ENCODE measurements around the gene ASB13.

The ASB13 gene

GRCh38 chr10:5599613-5600520 lies 66.5 kb downstream of the ASB13 start:
- Histone ChIP-seq H3K18ac (ENCODE audit: low read length) (peak overlapping the region; percentile 5), H2BK120ac (ENCODE audit: low read depth, low read length) (no peak overlapping the region), H4K91ac (ENCODE audit: low read depth, low read length, poor library complexity) (no peak overlapping the region), H3K4me1 (ENCODE audit: control insufficient read depth in 2 of 2, insufficient read depth in 1 of 2, low read depth in 1 of 2, low read length in 2 of 2) (peaks cover under 1 to 10% of the 10 kb centered on the region in 2 donors), H2BK5ac (ENCODE audit: low read length) (no peak overlapping the region), H3K23ac (ENCODE audit: low read depth, low read length, poor library complexity) (no peak overlapping the region), H3K4me2 (ENCODE audit: insufficient read depth, low read length, poor library complexity, severe bottlenecking) (no peak overlapping the region), H3K36me3 (replicated peaks in 1 of 2; ENCODE audit: control insufficient read depth in 2 of 2, insufficient read depth in 2 of 2, low read length in 2 of 2) (no peaks in the 10 kb centered on the region), H3K27me3 (ENCODE audit: control insufficient read depth in 3 of 3, insufficient read depth in 3 of 3, low read depth in 1 of 3, low read length in 3 of 3) (no peaks in the 10 kb centered on the region), H3K4ac (ENCODE audit: low read length) (no peak overlapping the region), H2BK15ac (ENCODE audit: low read length) (no peak overlapping the region), H2AFZ (ENCODE audit: low read length) (no peak overlapping the region), H2BK12ac (ENCODE audit: low read length) (no peak overlapping the region), H2AK5ac (ENCODE audit: low read depth, low read length) (peak overlapping the region; percentile 45), H3K4me3 (ENCODE audit: low read length in 2 of 2) (no peak overlapping the region), H3K79me1 (ENCODE audit: low read depth, low read length) (no peaks in the 10 kb centered on the region), H3K14ac (ENCODE audit: low read length) (no peak overlapping the region), H3K27ac (replicated peaks; ENCODE audit: low read length) (no peak overlapping the region), H3K9ac (ENCODE audit: low read depth, low read length, poor library complexity) (no peak overlapping the region), H4K8ac (ENCODE audit: low read depth, low read length) (no peak overlapping the region), H3K9me3 (replicated peaks in 1 of 2; ENCODE audit: control insufficient read depth in 2 of 2, insufficient read depth in 1 of 2, low read depth in 1 of 2, low read length in 2 of 2) (peaks cover 3 to 6% of the 10 kb centered on the region in 2 donors)
- no CpG with 5 or more reads among the region's 23 CpGs for WGBS, 2 donors (ENCODE audit: extremely low coverage in 2 of 2, insufficient read length in 2 of 2, insufficient replicate concordance in 1 of 2)
- no peak for DNase-seq (ENCODE audit: low spot score)

- H2AK5ac ChIP-seq (ENCODE audit: low read depth, low read length), result no peak overlapping the region
- no peak overlapping the region for H4K8ac ChIP-seq (ENCODE audit: low read depth, low read length)
- H2AFZ ChIP-seq (ENCODE audit: low read length), result no peak overlapping the region
- no peak overlapping the region for H3K14ac ChIP-seq (ENCODE audit: low read length)
- H2BK15ac ChIP-seq (ENCODE audit: low read length), result no peak overlapping the region
- no peak overlapping the region for H2BK120ac ChIP-seq (ENCODE audit: low read depth, low read length)
- DNase-seq (ENCODE audit: low spot score), result no peak
- no peak overlapping the region for H3K4me2 ChIP-seq (ENCODE audit: insufficient read depth, low read length, poor library complexity, severe bottlenecking)
- peaks cover 9 to 14% of the 10 kb centered on the region in 2 donors for H3K4me1 ChIP-seq (ENCODE audit: control insufficient read depth in 2 of 2, insufficient read depth in 1 of 2, low read depth in 1 of 2, low read length in 2 of 2)
- H2BK5ac ChIP-seq (ENCODE audit: low read length), result no peak overlapping the region
- H3K9me3 ChIP-seq (replicated peaks in 1 of 2; ENCODE audit: control insufficient read depth in 2 of 2, insufficient read depth in 1 of 2, low read depth in 1 of 2, low read length in 2 of 2), result peaks cover 0 to 3% of the 10 kb centered on the region in 2 donors
- no peak overlapping the region for H3K23ac ChIP-seq (ENCODE audit: low read depth, low read length, poor library complexity)
- H3K36me3 ChIP-seq (replicated peaks in 1 of 2; ENCODE audit: control insufficient read depth in 2 of 2, insufficient read depth in 2 of 2, low read length in 2 of 2), result no peaks in the 10 kb centered on the region
- no peak overlapping the region for H3K27ac ChIP-seq (replicated peaks; ENCODE audit: low read length)
- no peak overlapping the region for H3K9ac ChIP-seq (ENCODE audit: low read depth, low read length, poor library complexity)
- no peak overlapping the region for H4K91ac ChIP-seq (ENCODE audit: low read depth, low read length, poor library complexity)
- no peak overlapping the region for H3K4me3 ChIP-seq (ENCODE audit: low read length in 2 of 2)
- H3K79me1 ChIP-seq (ENCODE audit: low read depth, low read length), result no peaks in the 10 kb centered on the region
- H3K27me3 ChIP-seq (ENCODE audit: control insufficient read depth in 3 of 3, insufficient read depth in 3 of 3, low read depth in 1 of 3, low read length in 3 of 3), result no peaks in the 10 kb centered on the region
- H3K18ac ChIP-seq (ENCODE audit: low read length), result no peak overlapping the region
- no peak overlapping the region for H2BK12ac ChIP-seq (ENCODE audit: low read length)
- no peak overlapping the region for H3K4ac ChIP-seq (ENCODE audit: low read length)
- 100% methylated on average over 3 to 4 of the region's 11 CpGs for WGBS, 2 donors (ENCODE audit: extremely low coverage in 2 of 2, insufficient read length in 2 of 2, insufficient replicate concordance in 1 of 2)
Measured at GRCh38 chr10:5598085-5598690, 68.2 kb downstream of the ASB13 start.

GRCh38 chr10:5596611-5597341 lies 69.6 kb downstream of the ASB13 start:
- no peak overlapping the region for H2BK120ac ChIP-seq (ENCODE audit: low read depth, low read length)
- no peaks in the 10 kb centered on the region for H3K79me1 ChIP-seq (ENCODE audit: low read depth, low read length)
- H2BK5ac ChIP-seq (ENCODE audit: low read length), result peak overlapping the region; percentile 45
- H3K4me2 ChIP-seq (ENCODE audit: insufficient read depth, low read length, poor library complexity, severe bottlenecking), result no peak overlapping the region
- H2AFZ ChIP-seq (ENCODE audit: low read length), result no peak overlapping the region
- H2AK5ac ChIP-seq (ENCODE audit: low read depth, low read length), result peak overlapping the region; percentile 88
- no peak for DNase-seq (ENCODE audit: low spot score)
- H3K4me1 ChIP-seq (ENCODE audit: control insufficient read depth in 2 of 2, insufficient read depth in 1 of 2, low read depth in 1 of 2, low read length in 2 of 2), result peaks cover 9 to 17% of the 10 kb centered on the region in 2 donors
- H4K8ac ChIP-seq (ENCODE audit: low read depth, low read length), result no peak overlapping the region
- peak overlapping the region; percentile 38 for H3K9ac ChIP-seq (ENCODE audit: low read depth, low read length, poor library complexity)
- no peaks in the 10 kb centered on the region for H3K9me3 ChIP-seq (replicated peaks in 1 of 2; ENCODE audit: control insufficient read depth in 2 of 2, insufficient read depth in 1 of 2, low read depth in 1 of 2, low read length in 2 of 2)
- no peaks in the 10 kb centered on the region for H3K27me3 ChIP-seq (ENCODE audit: control insufficient read depth in 3 of 3, insufficient read depth in 3 of 3, low read depth in 1 of 3, low read length in 3 of 3)
- no peaks in the 10 kb centered on the region for H3K36me3 ChIP-seq (replicated peaks in 1 of 2; ENCODE audit: control insufficient read depth in 2 of 2, insufficient read depth in 2 of 2, low read length in 2 of 2)
- H3K23ac ChIP-seq (ENCODE audit: low read depth, low read length, poor library complexity), result peak overlapping the region; percentile 4
- H2BK12ac ChIP-seq (ENCODE audit: low read length), result peak overlapping the region; percentile 95
- peak overlapping the region; percentile 50 for H2BK15ac ChIP-seq (ENCODE audit: low read length)
- no peak overlapping the region for H3K4ac ChIP-seq (ENCODE audit: low read length)
- H3K18ac ChIP-seq (ENCODE audit: low read length), result peak overlapping the region; percentile 80
- H3K4me3 ChIP-seq (ENCODE audit: low read length in 2 of 2), result no peak overlapping the region
- WGBS, 2 donors (ENCODE audit: extremely low coverage in 2 of 2, insufficient read length in 2 of 2, insufficient replicate concordance in 1 of 2), result no CpG with 5 or more reads among the region's 26 CpGs
- no peak overlapping the region for H3K27ac ChIP-seq (replicated peaks; ENCODE audit: low read length)
- H4K91ac ChIP-seq (ENCODE audit: low read depth, low read length, poor library complexity), result no peak overlapping the region
- no peak overlapping the region for H3K14ac ChIP-seq (ENCODE audit: low read length)
